B cell (primary cell): Measurements from ENCODE around the gene SCPEP1. TPM values are rescaled to one million over a fixed set of nuclear protein-coding genes. Genes with fewer than 3 reads are reported as not detected.

Source experiments
- ATAC-seq: fragments of 200-7000 bp; cut with Tn5 transposase; one replicate; pipeline ENCODE4 v1.10.0; 2021; ENCODE audit warnings: low read depth, mild to moderate bottlenecking, moderate number of reproducible peaks, moderate library complexity
- CTCF ChIA-PET: fragments of 350-600 bp; sonication (Branson Sonifier 250); formaldehyde crosslinking; loops from one replicate; lab custom pipeline; 2021; ENCODE audit warnings: antibody characterized with exemption, inconsistent platforms; lab: Charles Lee
- POLR2A ChIA-PET: fragments of 350-600 bp; sonication (Branson Sonifier 250); formaldehyde crosslinking; loops from one replicate; lab custom pipeline; 2021; ENCODE audit warnings: antibody characterized with exemption; lab: Charles Lee
- DNase-seq: peaks from one replicate; pipeline ENCODE4 v3.0.0; 2013
- H2AFZ ChIP-seq: 2 replicates; pipeline ENCODE4 v1.6.1; 2012; ENCODE audit warnings: mild to moderate bottlenecking, low read depth, low read length; ENCODE audit not compliant: insufficient read depth, poor library complexity, severe bottlenecking
- H3K27ac ChIP-seq, 2 donors: 1 replicate in 1 of 2; 2 replicates in 1 of 2; pipeline ENCODE4 v1.5.1; 2012 to 2013; ENCODE audit warnings: low read length in 2 of 2, mild to moderate bottlenecking in 2 of 2, moderate library complexity in 1 of 2
- H3K27me3 ChIP-seq, 4 experiments: fragments of 200-600 bp in 1 of 4; sonication (generic) in 1 of 4; replicated peaks in 1 of 4; 1 replicate in 2 of 4; 2 replicates in 2 of 4; pipeline versions ENCODE4 v1.6.1 to v1.7.0; 2013 to 2016; ENCODE audit warnings: low read length in 3 of 4, mild to moderate bottlenecking in 2 of 4, mixed read lengths in 1 of 4, moderate library complexity in 1 of 4; ENCODE audit not compliant: insufficient read depth in 4 of 4, control insufficient read depth in 3 of 4; ENCODE audit errors: control extremely low read depth in 1 of 4
- H3K36me3 ChIP-seq, 2 experiments: replicated peaks in 1 of 2; 1 replicate in 1 of 2; 2 replicates in 1 of 2; pipeline versions ENCODE4 v1.6.1 to v1.7.1; 2013; ENCODE audit warnings: low read length in 1 of 2; ENCODE audit not compliant: insufficient read depth in 2 of 2, control insufficient read depth in 1 of 2; ENCODE audit errors: control extremely low read depth in 1 of 2, extremely low read depth in 1 of 2
- H3K4me1 ChIP-seq, 2 donors: fragments of 200-600 bp in 1 of 2; sonication (generic) in 1 of 2; 1 replicate in 1 of 2; 2 replicates in 1 of 2; pipeline versions ENCODE4 v1.5.1 to v1.6.1; 2013 to 2017; ENCODE audit warnings: low read length in 2 of 2; ENCODE audit not compliant: control insufficient read depth in 2 of 2, insufficient read depth in 2 of 2
- H3K4me2 ChIP-seq: replicated peaks from 2 replicates; pipeline ENCODE3; 2012; ENCODE audit warnings: mild to moderate bottlenecking, low read depth, low read length; ENCODE audit not compliant: poor library complexity, severe bottlenecking
- H3K4me3 ChIP-seq, 5 experiments: fragments of 200-600 bp in 1 of 5; sonication (generic) in 1 of 5; 1 replicate in 3 of 5; 2 replicates in 2 of 5; pipeline versions ENCODE4 v1.5.1 to v1.7.0; 2011 to 2016; ENCODE audit warnings: low read length in 4 of 5, mild to moderate bottlenecking in 4 of 5, low read depth in 2 of 5, control low read depth in 1 of 5, moderate library complexity in 1 of 5; ENCODE audit not compliant: insufficient read depth in 1 of 5; ENCODE audit errors: control extremely low read depth in 1 of 5, extremely low read depth in 1 of 5
- H3K79me2 ChIP-seq: fragments of 200-600 bp; sonication (generic); one replicate; pipeline ENCODE4 v1.6.0; 2016; ENCODE audit warnings: low read length; ENCODE audit not compliant: control insufficient read depth, insufficient read depth
- H3K9ac ChIP-seq: fragments of 200-600 bp; sonication (generic); 2 replicates; pipeline ENCODE4 v1.6.1; 2017; ENCODE audit warnings: mild to moderate bottlenecking, low read length, moderate library complexity
- H3K9me3 ChIP-seq, 3 donors: one replicate each; pipeline versions ENCODE4 v1.6.1 to v1.7.1; 2013; ENCODE audit warnings: low read length in 2 of 3; ENCODE audit not compliant: control insufficient read depth in 2 of 3, insufficient read depth in 1 of 3; ENCODE audit errors: control extremely low read depth in 1 of 3
- H4K20me1 ChIP-seq: 2 replicates; pipeline ENCODE4 v1.6.0; 2012; ENCODE audit warnings: mild to moderate bottlenecking, low read length; ENCODE audit not compliant: insufficient read depth, control insufficient read depth, poor library complexity, severe bottlenecking
- H3K27ac Mint-ChIP-seq: one replicate; pipeline ENCODE4 v1.8.0; 2021; ENCODE audit warnings: mixed read lengths
- H3K27me3 Mint-ChIP-seq: one replicate; pipeline ENCODE4 v1.8.0; 2021; ENCODE audit warnings: mixed read lengths
- H3K4me1 Mint-ChIP-seq: one replicate; pipeline ENCODE4 v1.8.0; 2021; ENCODE audit warnings: mixed read lengths
- H3K4me3 Mint-ChIP-seq: one replicate; pipeline ENCODE4 v1.8.0; 2021; ENCODE audit warnings: mixed read lengths
- H3K9me3 Mint-ChIP-seq: one replicate; pipeline ENCODE4 v1.8.0; 2022; ENCODE audit warnings: mixed read lengths; ENCODE audit not compliant: insufficient read depth
- CTCF ChIP-seq: fragments of 200-600 bp; IDR thresholded peaks from one replicate; pipeline ENCODE4 v1.8.0; 2022; ENCODE audit warnings: antibody characterized with exemption, mild to moderate bottlenecking
- EZH2 ChIP-seq: IDR thresholded peaks from 2 replicates; pipeline ENCODE4 v1.6.1; 2012; ENCODE audit warnings: borderline replicate concordance, low read depth, mild to moderate bottlenecking, moderate library complexity, low read length; ENCODE audit not compliant: insufficient read depth, poor library complexity, severe bottlenecking
- WGBS: methylation state at CpG from one replicate; pipeline ENCODE4 v1.1.5; 2013; ENCODE audit warnings: missing lambda C conversion rate; ENCODE audit not compliant: insufficient coverage; 5-methylcytosine and 5-hydroxymethylcytosine counted together
- intact Hi-C: fragments of 100-400 bp; cut with micrococcal nuclease; formaldehyde crosslinking; loops from one replicate; pipeline ENCODE4 v1.10.0; 2022
- polyA plus RNA-seq: library from polyadenylated mRNA; depleted of rRNA; stranded (reverse); fragments of >200 nt; gene quantifications from 2 replicates; pipeline ENCODE4 v1.2.3, GENCODE V29; 2012
- total RNA-seq, 2 donors: library from RNA; stranded (reverse); fragments of 120-200 nt in 1 of 2; gene quantifications; 1 replicate in 1 of 2; 2 replicates in 1 of 2; pipeline versions ENCODE4 v1.2.3 to v1.2.4, GENCODE V29; 2013 to 2022

The SCPEP1 gene
- total and polyA plus RNA-seq, 2 donors (not counting 1 experiment from before 2014, with no cell fraction given) = 66.6 to 121 TPM

- Histone ChIP-seq H3K27ac (no peak overlapping the region), H3K27me3 (no peaks in the 10 kb centered on the region), H3K4me3 (no peak overlapping the region), H3K79me2 (peaks cover 48% of the 10 kb centered on the region), H3K9ac (no peak overlapping the region), H3K36me3 (peaks cover 0 to 66% of the 10 kb centered on the region in 2 experiments), H4K20me1 (peaks cover 30% of the 10 kb centered on the region), H3K4me2 (no peak overlapping the region), H3K9me3 (no peaks in the 10 kb centered on the region), H2AFZ (no peak overlapping the region), H3K4me1 (peaks cover 12 to 17% of the 10 kb centered on the region in 2 donors)
- H3K9me3 Mint-ChIP-seq = no peaks in the 10 kb centered on the region
- no peak overlapping the region for H3K4me3 Mint-ChIP-seq
- ATAC-seq = no peak
- H3K27me3 Mint-ChIP-seq = no peaks in the 10 kb centered on the region
- intact Hi-C loops = no loop called here
- ChIA-PET POLR2A (no interaction called here), CTCF (no interaction called here)
- peaks cover 28% of the 10 kb centered on the region for H3K4me1 Mint-ChIP-seq
- no peak for TF ChIP-seq CTCF
- TF ChIP-seq EZH2 = no peak
- no peak overlapping the region for H3K27ac Mint-ChIP-seq
- DNase-seq = no peak
- WGBS = 100% methylated on average over 1 of the region's 3 CpGs
These were observed 5.4 kb downstream of the SCPEP1 start for GRCh38 chr17:56983366-56983765.

- H3K9ac ChIP-seq = no peak overlapping the region
- no peak for TF ChIP-seq CTCF
- TF ChIP-seq EZH2 = no peak
- ChIA-PET CTCF (no interaction called here), POLR2A (no interaction called here)
- H4K20me1 ChIP-seq = peaks cover 30% of the 10 kb centered on the region
- Mint-ChIP-seq H3K4me3 (no peak overlapping the region), H3K27me3 (no peaks in the 10 kb centered on the region), H3K4me1 (peaks cover 11% of the 10 kb centered on the region), H3K9me3 (no peaks in the 10 kb centered on the region), H3K27ac (no peak overlapping the region)
- H3K4me3 ChIP-seq = no peak overlapping the region
- peaks cover 26% of the 10 kb centered on the region for H3K79me2 ChIP-seq
- H3K27ac ChIP-seq = no peak overlapping the region
- 88% methylated on average over 14 of the region's 14 CpGs for WGBS
- no peak overlapping the region for H2AFZ ChIP-seq
- no peak overlapping the region for H3K4me2 ChIP-seq
- ATAC-seq (no peak), DNase-seq (no peak)
- H3K4me1 ChIP-seq = peaks cover 0 to 7% of the 10 kb centered on the region in 2 donors
- intact Hi-C loops = no loop called here
- H3K9me3 ChIP-seq = no peaks in the 10 kb centered on the region
- H3K27me3 ChIP-seq = no peaks in the 10 kb centered on the region
- H3K36me3 ChIP-seq = peaks cover 0 to 76% of the 10 kb centered on the region in 2 experiments
These were observed 7.6 kb downstream of the SCPEP1 start for GRCh38 chr17:56985371-56986162.
